Body of pancreas (tissue), 4 donors: ENCODE results near the gene C1QTNF6. TPM values are rescaled to one million over a fixed set of nuclear protein-coding genes. Genes with fewer than 3 reads are reported as not detected.
A peak's percentile ranks its signal among the peaks of the same experiment; 100 is the strongest.

ENCODE experiments used
- ATAC-seq: fragments of 150-250 bp; one replicate; pipeline ENCODE4 v1.9.1; 2016
- DNase-seq, 4 donors: peaks; one replicate each; pipeline ENCODE4 v3.0.0-alpha.2; 2019
- H3K27ac ChIP-seq, 4 donors: fragments of 200-600 bp; sonication (generic); 1 replicate in 3 of 4; 2 replicates in 1 of 4; pipeline versions ENCODE4 v1.5.1 to v1.6.1; 2016 to 2019; ENCODE audit warnings: mild to moderate bottlenecking in 1 of 4, mixed read lengths in 1 of 4, moderate library complexity in 1 of 4
- H3K27me3 ChIP-seq, 2 donors: fragments of 200-600 bp; sonication (generic); one replicate each; pipeline ENCODE4 v1.6.0; 2016; ENCODE audit warnings: mild to moderate bottlenecking in 1 of 2
- H3K36me3 ChIP-seq, 2 donors: fragments of 200-600 bp; sonication (generic); replicated peaks in 1 of 2; 2 replicates each; pipeline ENCODE4 v1.5.1; 2016; ENCODE audit warnings: low read depth in 2 of 2; ENCODE audit not compliant: insufficient read depth in 1 of 2
- H3K4me1 ChIP-seq: fragments of 200-600 bp; sonication (generic); one replicate; pipeline ENCODE4 v1.6.0; 2016
- H3K4me3 ChIP-seq, 2 donors: fragments of 200-600 bp; sonication (generic); 1 replicate in 1 of 2; 2 replicates in 1 of 2; pipeline ENCODE4 v1.5.1; 2016 to 2019
- H3K9me3 ChIP-seq, 3 donors: fragments of 200-600 bp; sonication (generic); 1 replicate in 2 of 3; 2 replicates in 1 of 3; pipeline ENCODE4 v1.5.1; 2016
- CTCF ChIP-seq, 7 experiments: fragments of 450-650 bp in 4 of 7; fragments of 200-600 bp in 3 of 7; sonication (generic) in 3 of 7; IDR thresholded peaks; one replicate each; pipeline ENCODE4 v1.5.1; 2016 to 2019; ENCODE audit warnings: antibody characterized with exemption in 7 of 7
- POLR2A ChIP-seq, 3 donors: fragments of 450-650 bp; IDR thresholded peaks; one replicate each; pipeline ENCODE4 v1.6.1; 2016; ENCODE audit warnings: antibody characterized with exemption in 3 of 3, mild to moderate bottlenecking in 2 of 3
- WGBS, 2 donors: methylation state at CpG; one replicate each; pipeline ENCODE4 v1.1.5; 2017; 5-methylcytosine and 5-hydroxymethylcytosine counted together
- intact Hi-C: fragments of 100-400 bp; cut with DNase I; formaldehyde crosslinking; loops from one replicate; pipeline ENCODE4 v1.15.1; 2023
- small RNA-seq: library from RNA; depleted of rRNA; stranded (forward); fragments of <200 nt; gene quantifications from one replicate; pipeline ENCODE3, GENCODE V24; 2016
- total RNA-seq, 2 donors: library from RNA; depleted of rRNA; stranded (reverse); fragments of >200 nt; gene quantifications; one replicate each; pipeline ENCODE4 v1.1.0, GENCODE V29; 2016

The C1QTNF6 gene
- total RNA-seq, 2 donors from 2014 or later: 2.0 to 4.7 TPM

DNA sequence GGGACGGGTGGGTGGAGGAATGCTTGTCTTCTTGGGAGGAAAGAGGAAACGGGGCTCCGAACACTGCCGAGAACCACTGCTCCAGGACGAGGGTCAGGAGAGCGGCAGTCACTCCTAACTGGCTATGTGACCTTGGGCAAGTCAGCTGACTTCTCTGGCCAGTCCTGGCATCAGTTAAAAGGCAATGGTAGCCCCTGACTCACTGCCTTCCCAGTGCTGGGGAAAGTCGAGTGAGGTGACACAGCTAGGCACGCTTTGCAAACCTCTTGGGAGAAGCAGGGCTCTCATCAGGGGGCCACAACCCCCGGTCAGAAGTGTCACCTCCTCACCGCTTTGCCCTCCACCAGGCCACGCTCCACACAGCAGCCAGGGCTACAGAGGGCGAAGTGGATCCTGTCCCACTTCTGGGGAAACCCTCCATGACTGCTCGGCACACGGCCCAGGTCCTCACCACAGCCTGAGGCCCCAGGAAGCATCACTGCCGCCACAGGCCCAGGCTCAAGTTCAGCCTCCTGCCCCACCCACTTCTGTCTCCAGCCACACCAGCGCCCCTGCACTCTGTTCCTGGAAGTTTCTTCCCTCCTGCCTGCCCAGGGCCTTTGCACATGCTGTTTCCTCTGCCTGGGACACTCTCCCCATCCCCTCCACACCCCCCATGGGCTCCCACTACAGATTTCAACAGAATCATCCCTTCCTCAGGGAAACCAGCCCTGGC, 54.6 kb downstream of the C1QTNF6 start:
- H3K27me3 ChIP-seq: no peaks in the 10 kb centered on the region
- TF ChIP-seq CTCF (IDR thresholded peaks at IDR 0.05): no peak
- no peak for TF ChIP-seq POLR2A (IDR thresholded peaks at IDR 0.05)
- ATAC-seq (no peak), DNase-seq (peak in 1 of 4 donors; percentile 20)
- no peak overlapping the region for H3K27ac ChIP-seq
- no peaks in the 10 kb centered on the region for H3K36me3 ChIP-seq
- H3K4me1 ChIP-seq: no peaks in the 10 kb centered on the region
- intact Hi-C loops: no loop called here
- 56 to 69% methylated on average over 11 to 15 of the region's 16 CpGs for WGBS, 2 donors
- H3K4me3 ChIP-seq: no peak overlapping the region
- H3K9me3 ChIP-seq: no peaks in the 10 kb centered on the region

- DNase-seq (no peak), ATAC-seq (no peak)
- TF ChIP-seq POLR2A (IDR thresholded peaks at IDR 0.05) (no peak), CTCF (IDR thresholded peaks at IDR 0.05) (no peak)
- no peaks in the 10 kb centered on the region for H3K9me3 ChIP-seq
- intact Hi-C loops: no loop called here
- no peak overlapping the region for H3K4me3 ChIP-seq
- no peaks in the 10 kb centered on the region for H3K36me3 ChIP-seq
- no peaks in the 10 kb centered on the region for H3K27me3 ChIP-seq
- 84 to 89% methylated on average over 7 of the region's 7 CpGs for WGBS, 2 donors
- no peak overlapping the region for H3K27ac ChIP-seq
- no peaks in the 10 kb centered on the region for H3K4me1 ChIP-seq
Measured at GRCh38 chr22:37132773-37133172, 55.3 kb downstream of the C1QTNF6 start.

Small RNAs within 50 kb of the gene (small RNA-seq; reads per million reads assigned to genes)
- not detected for gene Z82188.1

Other genes starting within 250 kb of the C1QTNF6 start
- 10 to 100 TPM; 73.8 to 91.1 TPM for gene TST, start 168.8 kb downstream of the C1QTNF6 start, total RNA-seq
- 100 to 1,000 TPM; 173 TPM for gene MPST, start 168.5 kb downstream of the C1QTNF6 start, total RNA-seq
- gene KCTD17, start 136.5 kb downstream of the C1QTNF6 start, total RNA-seq: 1 to 10 TPM; 3.6 to 8.3 TPM
- gene TMPRSS6, start 78.5 kb downstream of the C1QTNF6 start, total RNA-seq: under 1 TPM; 0.33 to 0.52 TPM
- gene IL2RB, start 38.3 kb downstream of the C1QTNF6 start, total RNA-seq: 1 to 10 TPM in 1 of 2 donors, under 1 TPM in 1; 0.78 to 2.3 TPM
- gene SSTR3, start 24.2 kb upstream of the C1QTNF6 start, total RNA-seq: 1 to 10 TPM; 1.3 to 4.2 TPM
- gene RAC2, start 56.0 kb upstream of the C1QTNF6 start, total RNA-seq: 1 to 10 TPM; 4.3 to 4.9 TPM
- gene CYTH4, start 94.3 kb upstream of the C1QTNF6 start, total RNA-seq: 1 to 10 TPM; 2.3 to 7.9 TPM
- 1 to 10 TPM in 1 of 2 donors, not detected in 1; 1.6 TPM for gene ELFN2, start 239.2 kb upstream of the C1QTNF6 start, total RNA-seq